Activated naive CD8-positive, alpha-beta T cell treated with anti-CD3 and anti-CD28 coated beads, Interleukin-2, amount 50 U/mL, for 16 hours (primary cell): ENCODE results near the gene SORCS1.

Experiments
- DNase-seq: peaks from one replicate; pipeline ENCODE4 v3.0.0-alpha.2; 2020; ENCODE audit warnings: low read depth, low spot score

SORCS1 gene

GRCh38 chr10:107104026-107104652 lies 60.4 kb downstream of the SORCS1 start:
- no peak for DNase-seq

GRCh38 chr10:107103174-107104025 lies 61.1 kb downstream of the SORCS1 start:
- DNase-seq: no peak

- DNase-seq: no peak
These were observed 66.2 kb downstream of the SORCS1 start for GRCh38 chr10:107098326-107098725.

- DNase-seq: no peak
These were observed 69.5 kb downstream of the SORCS1 start for GRCh38 chr10:107094824-107095522.

GRCh38 chr10:107092321-107092720 lies 72.2 kb downstream of the SORCS1 start:
- no peak for DNase-seq

- no peak for DNase-seq
These were observed 73.4 kb downstream of the SORCS1 start for GRCh38 chr10:107091126-107091525.

GRCh38 chr10:107085665-107086525 lies 78.6 kb downstream of the SORCS1 start:
- DNase-seq: no peak

- no peak for DNase-seq
These were observed 81.0 kb downstream of the SORCS1 start for GRCh38 chr10:107083388-107084009.

- DNase-seq: no peak
These were observed 82.9 kb downstream of the SORCS1 start for GRCh38 chr10:107081644-107082043.

GRCh38 chr10:107075117-107075516 lies 89.4 kb downstream of the SORCS1 start:
- DNase-seq: no peak

- DNase-seq: no peak
These were observed 91.7 kb downstream of the SORCS1 start for GRCh38 chr10:107072786-107073185.

GRCh38 chr10:107072028-107072427 lies 92.5 kb downstream of the SORCS1 start:
- DNase-seq: no peak

GRCh38 chr10:107071301-107071700 lies 93.2 kb downstream of the SORCS1 start:
- no peak for DNase-seq

GRCh38 chr10:107067843-107068242 lies 96.7 kb downstream of the SORCS1 start:
- DNase-seq: no peak

- DNase-seq: no peak
These were observed 100.4 kb downstream of the SORCS1 start for GRCh38 chr10:107064075-107064474.

- no peak for DNase-seq
These were observed 104.6 kb downstream of the SORCS1 start for GRCh38 chr10:107059872-107060271.

- DNase-seq: no peak
These were observed 105.3 kb downstream of the SORCS1 start for GRCh38 chr10:107059068-107059804.

- no peak for DNase-seq
These were observed 106.2 kb downstream of the SORCS1 start for GRCh38 chr10:107058331-107058730.

- no peak for DNase-seq
These were observed 108.3 kb downstream of the SORCS1 start for GRCh38 chr10:107056182-107056581.

- DNase-seq: no peak
These were observed 109.9 kb downstream of the SORCS1 start for GRCh38 chr10:107054469-107055156.
